GM21390 (cell line): ENCODE data around the gene TBX18.

Source experiments
- ATAC-seq: cut with Tn5 transposase; IDR thresholded peaks from one replicate; pipeline ENCODE4 v1.9.1; 2021; ENCODE audit not compliant: unreplicated experiment

The TBX18 gene

DNA sequence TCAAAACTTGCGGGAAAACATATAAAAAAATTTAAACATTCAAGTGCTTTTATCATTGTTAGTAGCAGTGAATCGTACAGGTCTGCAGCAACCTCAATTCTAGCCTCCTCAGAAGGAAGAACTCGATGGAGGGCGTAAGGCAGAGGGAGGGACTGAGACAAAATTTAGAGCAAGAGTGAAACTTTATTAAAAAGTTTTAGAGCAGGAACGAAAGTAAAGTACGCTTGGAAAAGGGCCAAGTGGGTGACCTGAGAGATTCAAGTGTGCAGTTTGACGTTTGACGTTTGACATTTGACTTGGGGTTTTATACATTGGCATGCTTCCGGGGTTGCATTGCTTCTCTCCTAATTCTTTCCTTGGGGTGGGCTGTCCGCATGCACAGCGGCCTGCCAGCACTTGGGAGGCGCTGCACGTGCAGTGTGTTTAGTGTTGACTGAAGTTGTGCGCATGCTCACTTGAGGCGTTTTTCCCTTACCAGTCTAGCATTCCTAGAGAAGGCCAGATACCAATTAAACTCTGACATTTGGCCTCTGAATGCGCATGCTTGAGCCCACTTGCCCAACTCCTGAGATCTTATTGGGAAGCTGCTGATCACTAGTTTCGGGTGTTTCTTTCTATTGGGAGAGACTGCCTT, 82.6 kb downstream of the TBX18 start:
- no peak for ATAC-seq

DNA sequence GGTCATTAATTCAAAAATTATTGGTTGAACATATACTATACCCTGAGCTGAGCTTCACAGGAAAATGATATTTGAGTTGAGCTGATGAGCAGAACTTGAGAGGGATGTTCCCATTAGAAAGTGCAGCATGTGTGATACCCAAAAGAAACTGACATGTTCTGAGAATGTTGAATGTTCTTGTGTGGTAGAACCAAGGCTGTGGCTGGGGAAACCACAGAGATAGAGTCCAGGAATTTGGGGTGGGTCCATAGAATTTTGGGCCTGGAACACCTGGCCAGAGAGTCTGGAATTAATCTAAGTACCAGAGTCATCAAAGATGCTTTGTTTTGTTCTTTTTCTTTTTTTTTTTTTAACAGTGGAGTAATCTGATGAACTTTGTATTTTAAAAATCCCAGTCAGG, 88.7 kb downstream of the TBX18 start:
- no peak for ATAC-seq

DNA sequence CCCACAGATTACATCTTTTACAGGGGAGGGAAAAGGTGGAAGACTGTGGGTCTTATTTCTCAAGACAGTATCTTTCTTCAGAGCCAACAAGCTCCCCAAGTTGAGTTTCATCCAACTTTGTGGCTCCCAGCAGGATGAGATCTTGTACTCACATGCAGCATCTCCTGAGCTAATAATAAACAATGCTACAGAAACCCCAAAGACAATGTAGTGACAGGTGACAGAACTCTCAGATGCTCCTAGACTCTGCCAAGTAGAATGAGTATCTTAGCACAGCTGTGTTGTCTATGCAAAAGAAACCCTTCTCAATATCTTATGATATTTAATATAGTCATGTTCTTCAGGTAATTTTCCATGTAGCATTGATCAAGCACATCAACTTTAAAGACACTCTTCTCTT, 90.0 kb downstream of the TBX18 start:
- ATAC-seq, result no peak

DNA sequence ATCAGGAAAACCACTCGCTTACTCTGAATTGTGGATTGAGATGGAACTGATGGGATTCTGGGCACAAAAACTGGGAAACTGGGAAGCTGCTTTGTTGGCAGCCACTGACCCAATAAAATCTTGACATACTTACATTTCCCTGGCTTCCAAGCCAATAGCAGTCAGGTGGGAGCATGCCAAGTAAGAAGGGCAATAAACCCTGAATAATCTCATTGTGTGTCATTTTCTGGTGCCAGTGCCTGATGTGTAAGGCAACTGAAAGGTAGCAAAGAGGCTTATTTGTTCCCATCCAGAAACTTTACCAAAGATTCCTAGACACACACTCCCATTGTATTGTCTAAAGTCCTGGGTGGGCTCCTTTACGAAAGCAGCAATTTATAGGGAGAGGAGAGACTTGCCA, 93.2 kb downstream of the TBX18 start:
- ATAC-seq, result no peak

DNA sequence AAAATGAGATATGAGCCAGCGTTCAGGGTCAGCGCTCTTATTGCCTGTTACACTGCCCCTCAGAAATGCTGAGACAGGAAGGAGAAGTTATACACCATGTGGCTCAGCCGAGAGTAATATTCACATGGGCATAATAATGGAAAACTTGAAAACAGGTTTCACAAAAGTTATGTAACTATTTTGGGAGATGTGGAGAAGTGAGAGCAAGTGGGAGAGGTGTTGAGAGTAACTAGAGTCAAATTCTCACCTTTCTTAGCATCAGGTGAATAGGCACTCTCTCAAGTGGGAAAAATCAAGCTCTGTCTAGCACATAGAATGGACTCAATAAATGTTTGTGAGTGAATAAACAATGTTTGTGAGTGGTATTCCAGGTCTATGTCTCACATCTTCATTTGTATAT, 94.5 kb downstream of the TBX18 start:
- no peak for ATAC-seq

DNA sequence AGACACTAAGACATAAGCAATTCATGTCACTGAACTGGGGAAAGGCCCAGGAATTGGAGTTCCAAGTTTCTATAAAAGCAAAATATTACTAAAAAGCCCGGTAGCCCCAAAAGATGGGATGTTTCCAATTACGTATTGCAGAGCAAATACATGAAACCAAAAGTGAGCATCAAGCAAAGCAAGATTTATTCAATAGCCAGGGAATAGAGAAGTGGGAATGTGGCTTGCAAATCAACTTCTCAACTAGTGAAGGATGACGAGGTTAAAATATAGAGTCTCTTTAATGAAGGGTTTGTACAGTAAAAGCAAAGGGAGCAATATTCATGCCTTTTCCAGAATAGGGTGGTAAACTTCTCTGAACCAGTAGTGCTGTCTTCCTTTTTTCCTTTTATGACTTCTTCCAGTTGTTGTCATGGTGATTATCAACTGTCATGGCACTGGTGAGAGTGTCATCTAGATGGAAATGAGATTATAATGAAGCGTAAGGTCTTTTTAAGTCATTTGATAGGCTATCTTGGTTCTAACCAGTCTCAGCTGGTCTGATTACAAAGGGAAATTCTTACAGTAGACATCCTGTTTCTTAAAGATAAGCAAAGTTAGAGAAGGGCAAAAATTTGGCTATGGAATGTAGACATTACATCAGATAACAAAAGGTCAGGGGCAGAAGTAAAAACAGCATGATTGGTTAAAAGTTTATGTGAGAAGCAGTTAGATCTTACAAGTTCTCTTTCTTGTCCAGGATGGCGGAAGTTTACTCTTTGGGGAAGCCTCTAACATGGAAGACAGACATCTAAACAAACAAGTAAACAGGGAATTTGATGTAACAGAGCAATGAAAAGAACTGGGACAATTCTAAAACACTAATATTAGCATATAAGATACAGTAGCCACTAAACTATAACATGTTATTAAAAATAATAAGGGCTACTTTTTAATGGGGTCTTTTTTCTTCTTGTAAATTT, 96.9 kb downstream of the TBX18 start:
- no peak for ATAC-seq

DNA sequence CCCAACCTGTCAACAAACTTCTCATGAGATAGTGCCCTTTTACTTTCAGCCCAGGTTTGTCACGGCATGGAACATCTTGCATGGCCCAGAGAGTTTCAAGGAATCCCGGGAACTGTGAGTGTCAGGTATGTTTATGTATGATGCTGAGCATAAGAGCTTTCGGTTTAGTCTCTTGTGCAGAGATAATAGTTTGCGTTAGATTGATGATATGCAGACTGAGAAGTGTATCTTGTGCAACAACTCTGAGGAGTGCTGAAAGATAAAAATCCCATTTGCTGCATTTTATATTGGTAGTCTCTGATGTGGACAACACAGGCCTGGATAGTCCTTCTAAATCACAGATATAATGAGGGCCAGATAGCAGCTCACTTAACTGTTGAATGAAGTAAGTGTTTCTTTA, 99.0 kb downstream of the TBX18 start:
- no peak for ATAC-seq

DNA sequence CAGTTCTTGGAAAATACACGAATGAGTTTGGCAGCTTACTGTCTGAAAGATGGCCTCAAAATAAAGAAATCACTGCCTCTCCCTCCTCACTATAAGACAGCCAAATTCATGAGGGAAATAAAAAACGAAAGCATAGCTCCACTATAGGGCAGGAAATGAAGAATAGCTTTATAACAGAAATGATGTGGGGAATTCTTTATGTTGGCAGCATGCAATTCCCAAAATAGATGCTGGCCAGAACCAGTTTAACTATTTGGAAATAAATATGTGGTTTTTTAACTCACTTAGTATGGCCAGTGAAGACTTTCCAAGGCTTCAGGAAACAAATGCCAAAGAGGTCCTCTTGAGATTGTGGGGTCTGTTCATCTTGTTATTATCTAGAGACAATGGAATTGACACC, 100.5 kb downstream of the TBX18 start:
- no peak for ATAC-seq

DNA sequence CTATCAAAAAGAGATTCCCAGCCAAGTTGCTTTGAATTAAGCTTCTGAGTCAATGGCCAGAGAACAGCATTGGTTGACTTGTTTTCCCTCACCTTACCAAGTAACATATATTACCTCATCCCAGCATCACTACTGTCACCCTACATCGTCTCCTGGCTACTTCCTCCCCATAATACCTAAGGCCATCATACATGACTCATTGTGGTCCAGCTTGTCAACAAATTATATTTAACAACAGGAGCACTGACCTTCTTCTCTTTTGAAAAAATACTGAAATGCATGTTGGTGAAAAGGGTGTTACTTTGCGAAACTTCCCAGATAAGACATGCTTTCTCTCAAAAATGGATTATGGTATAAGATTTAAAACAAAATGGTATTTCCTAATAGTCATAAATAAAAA, 106.9 kb downstream of the TBX18 start:
- ATAC-seq, result no peak

DNA sequence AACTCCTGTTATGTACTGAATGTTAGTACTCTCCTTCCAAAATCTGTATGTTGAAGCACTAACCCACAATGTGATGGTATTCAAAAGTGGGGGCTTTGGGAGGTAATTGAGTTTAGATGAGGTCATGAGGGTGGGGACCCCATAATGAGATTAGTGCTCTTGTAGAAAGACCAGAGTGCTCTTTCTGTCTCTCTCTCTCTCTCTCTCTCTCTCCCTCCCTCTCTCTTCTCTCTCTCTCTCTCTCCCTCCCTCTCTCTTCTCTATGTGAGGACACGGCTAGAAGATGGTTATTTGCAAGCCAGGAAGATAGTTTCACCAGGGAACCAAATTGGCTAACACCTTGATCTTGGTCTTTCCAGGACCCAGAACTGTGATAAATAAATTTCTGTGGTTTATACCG, 107.4 kb downstream of the TBX18 start:
- no peak for ATAC-seq

DNA sequence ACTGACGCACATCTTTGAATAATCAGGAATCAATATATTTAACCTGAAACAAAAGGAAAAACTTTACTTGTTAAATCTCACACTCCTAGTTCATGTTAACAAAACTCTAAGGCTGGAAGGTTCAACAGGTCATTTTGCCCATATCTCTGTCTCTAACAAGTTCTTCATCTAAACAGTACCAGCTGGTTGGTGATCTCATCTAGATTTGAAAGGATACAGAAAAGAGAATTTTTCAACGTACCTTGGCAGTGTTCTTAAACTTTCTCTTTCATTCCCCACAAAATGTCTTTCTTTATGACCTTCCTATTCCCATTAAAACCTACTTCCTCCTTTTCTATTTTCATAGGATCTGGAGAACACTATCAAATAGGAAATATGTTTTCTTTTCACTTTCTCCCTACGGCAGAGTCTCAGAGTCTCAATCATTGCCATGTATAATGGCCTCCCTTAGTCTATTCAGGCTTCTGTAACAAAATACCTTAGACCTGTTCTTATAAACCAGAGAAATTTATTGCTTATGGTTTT, 111.3 kb downstream of the TBX18 start:
- no peak for ATAC-seq

DNA sequence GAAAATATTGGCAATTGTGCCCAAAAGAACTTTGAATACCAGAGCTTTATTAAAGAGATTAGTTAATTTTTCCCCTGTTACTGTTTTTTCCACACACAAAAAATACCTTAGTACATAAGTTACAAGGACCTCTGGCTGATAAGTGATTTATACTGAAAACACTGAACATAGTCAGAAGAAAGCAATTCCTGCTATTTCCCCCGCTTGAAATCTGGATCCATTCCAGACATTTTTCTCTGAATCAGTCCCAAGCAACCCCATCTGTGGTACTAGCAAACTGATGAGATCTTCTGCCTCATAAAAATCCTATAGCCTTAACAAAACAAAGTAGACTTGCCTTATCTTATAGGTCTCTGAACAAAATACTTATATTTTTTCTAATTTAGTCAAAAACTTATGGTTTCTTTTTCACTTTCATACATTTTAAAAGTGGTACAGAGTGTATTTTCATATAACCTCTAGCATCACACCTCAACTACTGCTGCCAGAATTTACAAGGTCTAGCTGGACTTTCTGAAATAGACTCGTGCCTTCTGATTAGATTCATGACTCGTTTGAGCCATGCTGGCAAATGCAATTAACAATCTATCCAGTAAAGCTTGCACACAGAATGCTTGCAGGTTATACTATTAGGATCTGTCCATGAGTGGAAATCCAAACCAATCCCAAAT, 111.9 kb downstream of the TBX18 start:
- ATAC-seq, result no peak

DNA sequence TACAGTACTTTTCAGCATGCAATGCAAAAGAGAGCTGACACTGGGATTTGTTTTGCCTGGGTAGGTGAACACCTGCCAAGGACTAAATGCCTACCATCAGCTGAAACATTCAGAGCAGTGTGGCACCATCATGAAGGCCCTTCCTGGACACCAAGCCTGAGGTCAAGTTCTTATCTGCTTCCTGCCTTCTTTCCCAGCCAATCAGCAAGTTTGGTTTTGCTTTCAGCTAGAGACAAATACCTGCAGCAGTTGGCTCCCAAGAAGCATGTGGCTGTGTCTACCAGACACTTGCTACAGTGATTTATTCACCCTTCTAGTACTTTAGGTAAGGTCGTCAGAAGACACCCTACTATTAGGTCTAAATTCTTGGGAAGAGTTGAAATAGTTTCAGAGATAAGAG, 112.8 kb downstream of the TBX18 start:
- no peak for ATAC-seq

DNA sequence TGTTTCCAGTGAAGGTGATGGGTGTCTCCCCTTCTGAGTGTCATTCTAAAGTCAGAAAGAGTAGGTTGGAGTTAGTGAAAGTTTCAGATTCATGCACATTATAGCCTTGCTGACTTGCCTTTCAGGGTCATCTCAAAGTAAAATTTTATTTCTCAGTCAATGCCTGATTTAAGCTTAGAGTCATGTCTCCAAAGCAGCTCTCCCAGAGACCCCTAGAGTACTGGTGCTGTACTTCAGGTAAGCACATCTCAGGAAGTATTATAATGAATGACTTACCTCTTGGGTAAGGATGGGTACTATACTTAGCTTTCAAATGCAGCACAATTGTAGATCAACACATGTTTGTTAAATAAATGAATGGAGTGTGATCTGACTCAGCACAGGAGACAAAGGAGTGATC, 116.0 kb downstream of the TBX18 start:
- ATAC-seq, result no peak

DNA sequence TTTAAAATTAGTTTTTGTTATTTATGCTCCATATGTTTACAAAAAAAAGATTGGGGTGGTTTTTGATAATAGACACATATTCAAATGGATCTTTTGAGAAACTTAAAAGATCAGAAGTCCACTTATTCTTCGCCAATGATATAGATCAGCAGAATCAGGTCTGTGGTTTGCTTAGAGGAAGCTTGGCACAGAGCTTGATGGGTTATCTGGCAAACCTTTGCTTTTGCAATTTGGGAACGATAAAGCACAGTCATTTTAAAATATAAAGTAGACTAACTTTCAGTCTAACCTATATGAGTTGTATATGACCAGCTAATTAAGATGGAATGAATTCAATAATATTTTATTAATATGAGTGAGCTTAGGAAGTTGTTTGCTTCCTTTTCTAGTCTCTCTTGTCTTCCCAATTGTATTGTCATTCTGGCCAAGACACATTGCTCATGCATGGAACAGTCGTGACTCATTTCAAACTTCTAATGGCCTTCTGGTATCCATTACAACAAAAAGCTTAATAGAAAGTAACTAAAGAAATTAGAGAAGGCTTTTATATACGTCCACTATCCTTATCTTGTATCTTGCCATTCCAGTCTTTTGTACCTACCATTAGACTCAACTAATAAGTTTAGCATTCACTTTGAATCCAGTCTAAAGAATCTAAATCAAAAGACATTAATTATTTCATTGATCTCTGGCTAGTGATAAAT, 118.7 kb downstream of the TBX18 start:
- ATAC-seq, result no peak

DNA sequence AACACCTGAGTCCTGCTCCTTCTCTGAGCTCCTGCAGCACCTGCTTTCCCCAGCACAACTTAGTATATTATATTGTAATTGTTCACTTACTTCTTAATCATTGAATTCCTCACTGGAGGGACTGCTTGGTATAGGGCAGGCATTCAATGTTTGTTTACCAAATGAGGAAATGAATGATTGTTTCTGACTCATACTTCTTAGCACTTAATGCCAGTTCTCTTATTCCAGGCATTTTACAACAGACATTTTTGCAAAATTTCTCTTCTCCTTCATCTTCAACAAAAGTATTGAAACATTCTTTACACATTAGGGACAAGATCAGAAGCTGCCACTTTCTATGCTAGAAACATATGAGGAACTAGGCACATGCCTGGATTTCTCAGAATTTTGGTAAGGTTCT, 119.4 kb downstream of the TBX18 start:
- no peak for ATAC-seq

DNA sequence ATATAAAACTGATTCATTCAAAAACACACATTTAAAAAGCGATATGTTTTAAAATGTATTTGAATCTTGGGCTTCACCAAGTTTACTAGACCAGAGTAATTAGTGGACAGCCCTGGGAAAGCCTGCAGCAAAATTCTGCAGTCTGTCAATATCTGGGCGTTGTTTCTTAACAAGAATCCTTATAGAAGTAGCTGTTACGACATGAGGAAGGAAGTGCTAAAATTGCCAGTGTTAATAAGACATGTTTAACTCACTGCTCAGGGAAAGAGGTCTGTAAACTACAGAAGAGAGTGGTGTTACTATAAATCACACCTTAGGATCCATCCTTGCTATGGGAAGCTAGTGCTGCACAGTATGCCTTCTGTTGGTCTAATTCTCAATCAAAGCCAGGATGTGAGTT, 120.6 kb downstream of the TBX18 start:
- ATAC-seq, result no peak

DNA sequence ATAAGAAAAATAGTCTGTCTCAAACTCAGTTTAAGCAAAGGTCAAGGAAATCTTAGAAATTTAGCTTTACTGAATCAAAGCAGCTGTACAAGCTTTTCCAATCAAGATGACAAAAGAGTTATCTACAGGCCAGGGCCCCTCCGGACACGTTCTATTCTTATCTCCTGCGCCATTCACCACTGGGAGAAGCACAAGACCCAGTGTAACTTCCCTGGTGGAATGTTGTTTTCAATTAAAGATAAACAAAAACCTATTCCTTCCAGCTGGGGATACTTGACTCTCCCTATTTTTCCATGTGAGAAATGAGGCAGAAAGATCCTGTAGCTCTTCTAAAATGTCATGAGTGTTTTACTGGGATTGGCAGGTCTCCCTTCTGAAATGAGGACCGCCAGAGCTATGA, 123.3 kb downstream of the TBX18 start:
- no peak for ATAC-seq

DNA sequence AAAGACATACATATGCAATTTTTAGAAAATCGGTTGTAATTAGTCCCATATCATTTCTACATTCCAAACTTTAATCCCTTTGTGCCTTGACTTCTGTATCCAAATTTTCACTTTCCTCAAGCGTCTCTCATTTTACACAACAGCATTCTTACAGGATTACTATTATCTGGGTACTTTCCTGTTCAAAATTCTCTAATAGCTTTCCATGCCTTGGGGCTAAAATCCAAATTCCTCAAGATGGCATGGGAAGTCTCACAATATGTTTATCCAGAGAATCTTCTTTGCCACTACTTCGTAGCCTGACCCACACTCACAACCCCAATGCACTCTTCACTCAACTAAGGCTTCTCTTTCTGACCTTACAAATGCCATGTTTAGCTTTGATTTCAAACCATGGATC, 125.0 kb downstream of the TBX18 start:
- no peak for ATAC-seq

DNA sequence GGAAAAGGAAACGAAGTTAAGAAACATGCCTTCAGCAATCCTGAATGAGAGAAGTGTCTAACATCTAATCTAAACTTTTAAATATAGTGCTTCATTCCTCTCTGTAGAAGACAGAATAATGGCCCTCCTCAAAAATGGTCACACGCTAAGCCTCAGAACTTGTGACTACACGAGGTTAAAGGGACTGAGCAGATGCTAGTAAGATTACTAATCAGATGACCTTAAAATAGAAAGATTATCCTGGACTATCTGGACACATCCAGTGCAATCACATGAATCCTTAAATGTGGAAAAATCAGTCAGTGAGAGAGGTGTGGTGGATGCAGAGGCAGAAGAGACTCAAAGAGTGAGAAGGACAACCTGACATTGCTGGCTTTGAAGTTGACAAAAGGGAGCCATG, 126.1 kb downstream of the TBX18 start:
- no peak for ATAC-seq
